K562 (cell line): ENCODE data around the gene TENM4. TPM values are rescaled to one million over a fixed set of nuclear protein-coding genes. Genes with fewer than 3 reads are reported as not detected.

Experiments
- ATAC-seq: fragments of 200-7000 bp; cut with Tn5 transposase; 3 replicates; pipeline ENCODE4 v1.9.1; 2020; ENCODE audit warnings: moderate library complexity
- BruUV-seq: library from RNA; stranded (reverse); fragments of 400-500 nt; replicated peaks from 2 replicates; lab custom pipeline; 2021; lab: Mats Ljungman, UMichigan
- CTCF ChIA-PET: fragments of 300-600 bp; formaldehyde crosslinking; extraction: SDS; loops from one replicate; lab custom pipeline; 2021; ENCODE audit warnings: low intra/inter-chr PET ratio; lab: Yijun Ruan, JAX
- POLR2A ChIA-PET: fragments of 300-600, 350-650 bp; sonication (Branson Sonifier 250); formaldehyde crosslinking; extraction: SDS; loops from one replicate; lab custom pipeline; 2021; ENCODE audit warnings: antibody characterized with exemption, inconsistent platforms; lab: Yijun Ruan, JAX
- DNase-seq, 4 experiments: peaks; one replicate each; pipeline versions ENCODE4 v3.0.0 to v3.0.0-alpha.2; 2011 to 2018; ENCODE audit warnings: low spot score in 3 of 4, mixed read lengths in 3 of 4; ENCODE audit errors: extremely low read depth in 1 of 4
- FAIRE-seq: peaks from 2 replicates; lab custom pipeline; 2011; peaks lifted over from hg19 to GRCh38; lab: Jason Lieb, UNC
- H2AFZ ChIP-seq: 2 replicates; pipeline ENCODE4 v1.6.0; 2011; ENCODE audit warnings: low read depth, low read length, control low read depth, inconsistent platforms
- H3K27ac ChIP-seq: fragments of 200-600 bp; 3 replicates; pipeline ENCODE4 v1.8.0; 2011; ENCODE audit warnings: low read depth, mild to moderate bottlenecking, control low read depth, inconsistent platforms, low read length, moderate library complexity, mixed read lengths; ENCODE audit errors: extremely low read depth
- H3K27me3 ChIP-seq, 2 experiments: fragments of 300-600 bp in 1 of 2; 2 replicates in 1 of 2; 3 replicates in 1 of 2; pipeline versions ENCODE4 v1.6.0 to v1.8.0; 2011; ENCODE audit warnings: inconsistent platforms in 2 of 2, low read length in 2 of 2, mild to moderate bottlenecking in 1 of 2, mixed read lengths in 1 of 2, moderate library complexity in 1 of 2; ENCODE audit not compliant: control insufficient read depth in 2 of 2, insufficient read depth in 2 of 2
- H3K36me3 ChIP-seq: fragments of 300-600 bp; 3 replicates; pipeline ENCODE4 v1.8.0; 2011; ENCODE audit warnings: mild to moderate bottlenecking, low read length, inconsistent platforms; ENCODE audit not compliant: control insufficient read depth, insufficient read depth
- H3K4me1 ChIP-seq, 2 experiments: fragments of 200-600 bp in 1 of 2; replicated peaks in 1 of 2; 2 replicates in 1 of 2; 3 replicates in 1 of 2; pipeline versions ENCODE4 v1.5.1 to v1.8.0; 2011; ENCODE audit warnings: inconsistent platforms in 2 of 2, low read length in 2 of 2, mild to moderate bottlenecking in 1 of 2, mixed read lengths in 1 of 2, moderate library complexity in 1 of 2; ENCODE audit not compliant: control insufficient read depth in 2 of 2, insufficient read depth in 2 of 2
- H3K4me2 ChIP-seq: 2 replicates; pipeline ENCODE4 v1.6.1; 2011; ENCODE audit warnings: low read length, control low read depth, inconsistent platforms, mixed read lengths; ENCODE audit not compliant: insufficient read depth
- H3K4me3 ChIP-seq: fragments of 200-600 bp; sonication (generic), shearing (Covaris generic); 2 replicates; pipeline ENCODE4 v1.5.1; 2016; ENCODE audit warnings: control low read depth, inconsistent platforms
- H3K79me2 ChIP-seq: fragments of 200-600 bp; 3 replicates; pipeline ENCODE4 v1.8.0; 2011; ENCODE audit warnings: low read length, inconsistent platforms; ENCODE audit not compliant: control insufficient read depth, insufficient read depth
- H3K9ac ChIP-seq, 2 experiments: 2 replicates each; pipeline versions ENCODE4 v1.6.0 to v1.6.1; 2011; ENCODE audit warnings: low read depth in 2 of 2, low read length in 2 of 2, control low read depth in 1 of 2, inconsistent platforms in 1 of 2, mild to moderate bottlenecking in 1 of 2, mixed read lengths in 1 of 2; ENCODE audit not compliant: insufficient read depth in 1 of 2
- H3K9me1 ChIP-seq: one replicate; pipeline ENCODE4 v1.6.0; 2011; ENCODE audit warnings: inconsistent platforms, mild to moderate bottlenecking, low read length, moderate library complexity; ENCODE audit not compliant: control insufficient read depth, insufficient read depth
- H3K9me3 ChIP-seq: replicated peaks from 2 replicates; pipeline ENCODE4 v1.5.1; 2011; ENCODE audit warnings: low read depth, low read length, inconsistent platforms; ENCODE audit not compliant: control insufficient read depth, insufficient read depth
- H4K20me1 ChIP-seq: replicated peaks from 2 replicates; pipeline ENCODE4 v1.6.1; 2011; ENCODE audit warnings: low read length, inconsistent platforms, mixed read lengths; ENCODE audit not compliant: control insufficient read depth, insufficient read depth
- BCLAF1 ChIP-seq, 2 experiments: fragments of 450-650 bp in 1 of 2; IDR thresholded peaks; 2 replicates each; pipeline ENCODE4 v1.6.1; 2011 to 2017; ENCODE audit warnings: low read depth in 2 of 2, antibody characterized with exemption in 1 of 2, borderline replicate concordance in 1 of 2, low read length in 1 of 2, mild to moderate bottlenecking in 1 of 2, mixed read lengths in 1 of 2; ENCODE audit not compliant: control insufficient read depth in 1 of 2
- ELF4 ChIP-seq: fragments of 450-650 bp; formaldehyde crosslinking; IDR thresholded peaks from 2 replicates; pipeline ENCODE4 v1.4.0; 2022; ENCODE audit warnings: missing genetic modification characterization
- HDAC1 ChIP-seq, 2 experiments: fragments of 450-650 bp; IDR thresholded peaks; 2 replicates each; pipeline ENCODE4 v1.6.1; 2016 to 2017; ENCODE audit warnings: inconsistent platforms in 1 of 2, mild to moderate bottlenecking in 1 of 2, moderate library complexity in 1 of 2
- KLF16 ChIP-seq: IDR thresholded peaks from 2 replicates; pipeline ENCODE4 v1.6.1; 2016; ENCODE audit warnings: antibody characterized with exemption
- MAFF ChIP-seq: IDR thresholded peaks from 2 replicates; pipeline ENCODE4 v1.6.1; 2012; ENCODE audit warnings: low read length, improper control_type of control experiment
- MTA3 ChIP-seq: fragments of 450-650 bp; formaldehyde crosslinking; IDR thresholded peaks from 2 replicates; pipeline ENCODE4 v1.6.1; 2017; ENCODE audit warnings: mild to moderate bottlenecking, borderline replicate concordance
- SIN3A ChIP-seq, 2 experiments: fragments of 150-350 bp in 1 of 2; IDR thresholded peaks; 2 replicates each; pipeline ENCODE4 v1.6.1; 2011 to 2016; ENCODE audit warnings: borderline replicate concordance in 2 of 2, low read depth in 2 of 2, low read length in 2 of 2, mild to moderate bottlenecking in 2 of 2, moderate library complexity in 2 of 2; ENCODE audit not compliant: control insufficient read depth in 1 of 2
- ZNF316 ChIP-seq: fragments of 450-650 bp; IDR thresholded peaks from 2 replicates; pipeline ENCODE4 v1.6.1; 2016
- WGBS: fragments of 100-300 bp; shearing (Covaris generic); methylation state at CpG from one replicate; pipeline ENCODE4 v1.1.6; 2016; ENCODE audit warnings: low coverage, mixed read lengths; ENCODE audit not compliant: insufficient coverage; ENCODE audit errors: missing lambda C conversion rate; 5-methylcytosine and 5-hydroxymethylcytosine counted together
- in situ Hi-C: fragments of 300-500 bp; cut with MboI; formaldehyde crosslinking; loops from 4 replicates; pipeline ENCODE4 v1.15.0; 2018; ENCODE audit warnings: inconsistent platforms, mixed read lengths
- intact Hi-C: fragments of 100-400 bp; cut with micrococcal nuclease; formaldehyde crosslinking; loops from 2 replicates; pipeline ENCODE4 v1.14.2; 2022
- polyA plus RNA-seq, 8 experiments: library from polyadenylated mRNA; depleted of rRNA in 4 of 8; stranded (reverse) in 5 of 8; unstranded in 3 of 8; fragments of >200 nt; fragmentation: Nextera tagmentation in 2 of 8; fragmentation: Illumina TruSeq in 1 of 8; extraction: Ambion mirVana in 2 of 8; extraction: Trizol in 1 of 8; gene quantifications; 2 replicates each; pipeline versions ENCODE4 v1.2.1 to v1.2.3, GENCODE V29; 2011 to 2014; ENCODE audit warnings: inconsistent platforms in 1 of 8, missing spikeins in 1 of 8
- total RNA-seq, 7 experiments: library from RNA; depleted of rRNA in 6 of 7; stranded (reverse); fragments of >200 nt in 6 of 7; fragmentation: Illumina TruSeq in 2 of 7; extraction: Trizol in 2 of 7; gene quantifications; 2 replicates each; pipeline versions ENCODE4 v1.2.1 to v1.2.3, GENCODE V29; 2011 to 2021; ENCODE audit warnings: low replicate concordance in 1 of 7

TENM4 gene
- total and polyA plus RNA-seq, 9 of the 15 experiments (the other 6 are each of a cell fraction or from before 2014, with no cell fraction given): 0.16 TPM; not detected in 8

GRCh38 chr11:78993802-78994430 lies 446.9 kb downstream of the TENM4 start:
- H2AFZ ChIP-seq: no peak overlapping the region
- FAIRE-seq (no peak), ATAC-seq (no peak), DNase-seq (no peak)
- no peak overlapping the region for H3K27ac ChIP-seq
- BruUV-seq: no TSS peak
- no peaks in the 10 kb centered on the region for H3K36me3 ChIP-seq
- ChIA-PET POLR2A (no interaction called here), CTCF (no interaction called here)
- in situ Hi-C loops: no loop called here
- H4K20me1 ChIP-seq: no peaks in the 10 kb centered on the region
- TF ChIP-seq SIN3A (IDR thresholded peaks at IDR 0.05; ENCODE audit: borderline replicate concordance in 2 of 2, control insufficient read depth in 1 of 2, low read depth in 2 of 2, low read length in 2 of 2) (no peak), ZNF316 (peak; percentile 40; the same call in 1 of the 2 replicates), MAFF (peak; percentile 50; the same call in 1 of the 2 replicates)
- 0% methylated on average over 1 of the region's 1 CpG for WGBS
- H3K4me2 ChIP-seq: no peak overlapping the region
- H3K27me3 ChIP-seq: no peaks in the 10 kb centered on the region
- intact Hi-C loops: no loop called here
- no peak overlapping the region for H3K9ac ChIP-seq
- H3K4me1 ChIP-seq: no peaks in the 10 kb centered on the region
- no peaks in the 10 kb centered on the region for H3K79me2 ChIP-seq
- no peaks in the 10 kb centered on the region for H3K9me3 ChIP-seq
- H3K4me3 ChIP-seq: no peak overlapping the region
- H3K9me1 ChIP-seq: no peaks in the 10 kb centered on the region

- TF ChIP-seq MTA3: no peak
- no peak for TF ChIP-seq KLF16
- no peak for TF ChIP-seq ELF4 (CRISPR knock-in tag)
- no peak for TF ChIP-seq HDAC1 (IDR thresholded peaks at IDR 0.05)
- no peak for TF ChIP-seq BCLAF1 (IDR thresholded peaks at IDR 0.05; ENCODE audit: borderline replicate concordance in 1 of 2, control insufficient read depth in 1 of 2, low read depth in 2 of 2, low read length in 1 of 2)
- TF ChIP-seq, all 486 proteins: peak for 0
- in situ Hi-C loops: no loop called here
- H2AFZ ChIP-seq: no peak overlapping the region
- FAIRE-seq (no peak), ATAC-seq (no peak), DNase-seq (no peak)
- no peaks in the 10 kb centered on the region for H3K9me1 ChIP-seq
- no peaks in the 10 kb centered on the region for H3K36me3 ChIP-seq
- ChIA-PET CTCF (no interaction called here), POLR2A (interaction anchor here (1.2 kb wide), 1 partner anchor 108 kb away, joined by 3 read pairs; no protein-coding TSS in a partner anchor)
- H3K4me3 ChIP-seq: no peak overlapping the region
- H3K27ac ChIP-seq: no peak overlapping the region
- no peak overlapping the region for H3K9ac ChIP-seq
- no TSS peak for BruUV-seq
- H3K4me1 ChIP-seq: no peaks in the 10 kb centered on the region
- intact Hi-C loops: no loop called here
- H3K79me2 ChIP-seq: no peaks in the 10 kb centered on the region
- no peaks in the 10 kb centered on the region for H4K20me1 ChIP-seq
- H3K27me3 ChIP-seq: no peaks in the 10 kb centered on the region
- H3K4me2 ChIP-seq: no peak overlapping the region
- H3K9me3 ChIP-seq: no peaks in the 10 kb centered on the region
Observed at GRCh38 chr11:78991681-78992080, 449.1 kb downstream of the TENM4 start.
